K562 (cell line): ENCODE measurements around the gene ATG10. TPM values are rescaled to one million over a fixed set of nuclear protein-coding genes. Genes with fewer than 3 reads are reported as not detected.

Source experiments
- ATAC-seq: fragments of 200-7000 bp; cut with Tn5 transposase; 3 replicates; pipeline ENCODE4 v1.9.1; 2020; ENCODE audit warnings: moderate library complexity
- BruUV-seq: library from RNA; stranded (reverse); fragments of 400-500 nt; replicated peaks from 2 replicates; lab custom pipeline; 2021; lab: Mats Ljungman, UMichigan
- CTCF ChIA-PET: fragments of 300-600 bp; formaldehyde crosslinking; extraction: SDS; loops from one replicate; lab custom pipeline; 2021; ENCODE audit warnings: low intra/inter-chr PET ratio; lab: Yijun Ruan, JAX
- POLR2A ChIA-PET: fragments of 300-600, 350-650 bp; sonication (Branson Sonifier 250); formaldehyde crosslinking; extraction: SDS; loops from one replicate; lab custom pipeline; 2021; ENCODE audit warnings: antibody characterized with exemption, inconsistent platforms; lab: Yijun Ruan, JAX
- DNase-seq, 4 experiments: peaks; one replicate each; pipeline versions ENCODE4 v3.0.0 to v3.0.0-alpha.2; 2011 to 2018; ENCODE audit warnings: low spot score in 3 of 4, mixed read lengths in 3 of 4; ENCODE audit errors: extremely low read depth in 1 of 4
- FAIRE-seq: peaks from 2 replicates; lab custom pipeline; 2011; peaks lifted over from hg19 to GRCh38; lab: Jason Lieb, UNC
- H2AFZ ChIP-seq: 2 replicates; pipeline ENCODE4 v1.6.0; 2011; ENCODE audit warnings: low read depth, low read length, control low read depth, inconsistent platforms
- H3K27ac ChIP-seq: fragments of 200-600 bp; 3 replicates; pipeline ENCODE4 v1.8.0; 2011; ENCODE audit warnings: low read depth, mild to moderate bottlenecking, control low read depth, inconsistent platforms, low read length, moderate library complexity, mixed read lengths; ENCODE audit errors: extremely low read depth
- H3K27me3 ChIP-seq, 2 experiments: fragments of 300-600 bp in 1 of 2; 2 replicates in 1 of 2; 3 replicates in 1 of 2; pipeline versions ENCODE4 v1.6.0 to v1.8.0; 2011; ENCODE audit warnings: inconsistent platforms in 2 of 2, low read length in 2 of 2, mild to moderate bottlenecking in 1 of 2, mixed read lengths in 1 of 2, moderate library complexity in 1 of 2; ENCODE audit not compliant: control insufficient read depth in 2 of 2, insufficient read depth in 2 of 2
- H3K36me3 ChIP-seq: fragments of 300-600 bp; 3 replicates; pipeline ENCODE4 v1.8.0; 2011; ENCODE audit warnings: mild to moderate bottlenecking, low read length, inconsistent platforms; ENCODE audit not compliant: control insufficient read depth, insufficient read depth
- H3K4me1 ChIP-seq, 2 experiments: fragments of 200-600 bp in 1 of 2; replicated peaks in 1 of 2; 2 replicates in 1 of 2; 3 replicates in 1 of 2; pipeline versions ENCODE4 v1.5.1 to v1.8.0; 2011; ENCODE audit warnings: inconsistent platforms in 2 of 2, low read length in 2 of 2, mild to moderate bottlenecking in 1 of 2, mixed read lengths in 1 of 2, moderate library complexity in 1 of 2; ENCODE audit not compliant: control insufficient read depth in 2 of 2, insufficient read depth in 2 of 2
- H3K4me2 ChIP-seq: 2 replicates; pipeline ENCODE4 v1.6.1; 2011; ENCODE audit warnings: low read length, control low read depth, inconsistent platforms, mixed read lengths; ENCODE audit not compliant: insufficient read depth
- H3K4me3 ChIP-seq: fragments of 200-600 bp; sonication (generic), shearing (Covaris generic); 2 replicates; pipeline ENCODE4 v1.5.1; 2016; ENCODE audit warnings: control low read depth, inconsistent platforms
- H3K79me2 ChIP-seq: fragments of 200-600 bp; 3 replicates; pipeline ENCODE4 v1.8.0; 2011; ENCODE audit warnings: low read length, inconsistent platforms; ENCODE audit not compliant: control insufficient read depth, insufficient read depth
- H3K9ac ChIP-seq, 2 experiments: 2 replicates each; pipeline versions ENCODE4 v1.6.0 to v1.6.1; 2011; ENCODE audit warnings: low read depth in 2 of 2, low read length in 2 of 2, control low read depth in 1 of 2, inconsistent platforms in 1 of 2, mild to moderate bottlenecking in 1 of 2, mixed read lengths in 1 of 2; ENCODE audit not compliant: insufficient read depth in 1 of 2
- H3K9me1 ChIP-seq: one replicate; pipeline ENCODE4 v1.6.0; 2011; ENCODE audit warnings: inconsistent platforms, mild to moderate bottlenecking, low read length, moderate library complexity; ENCODE audit not compliant: control insufficient read depth, insufficient read depth
- H3K9me3 ChIP-seq: replicated peaks from 2 replicates; pipeline ENCODE4 v1.5.1; 2011; ENCODE audit warnings: low read depth, low read length, inconsistent platforms; ENCODE audit not compliant: control insufficient read depth, insufficient read depth
- H4K20me1 ChIP-seq: replicated peaks from 2 replicates; pipeline ENCODE4 v1.6.1; 2011; ENCODE audit warnings: low read length, inconsistent platforms, mixed read lengths; ENCODE audit not compliant: control insufficient read depth, insufficient read depth
- ATF7 ChIP-seq: fragments of 450-650 bp; IDR thresholded peaks from 2 replicates; pipeline ENCODE4 v1.7.1; 2014; ENCODE audit warnings: mild to moderate bottlenecking, moderate library complexity
- BRD4 ChIP-seq: fragments of 200-600 bp; sonication (generic); IDR thresholded peaks from 2 replicates; pipeline ENCODE4 v1.6.1; 2017; ENCODE audit warnings: inconsistent platforms
- CHCHD3 ChIP-seq: fragments of 250-450 bp; sonication (Bioruptor Pico); IDR thresholded peaks from 2 replicates; pipeline ENCODE4 v2.1.2; 2022; ENCODE audit warnings: mild to moderate bottlenecking
- SP1 ChIP-seq: sonication (generic); formaldehyde crosslinking; IDR thresholded peaks from 2 replicates; pipeline ENCODE4 v1.8.1; 2022; ENCODE audit warnings: mild to moderate bottlenecking, missing genetic modification reagents
- ZSCAN32 ChIP-seq: fragments of 450-650 bp; formaldehyde crosslinking; IDR thresholded peaks from 2 replicates; pipeline ENCODE4 v1.4.0; 2020; ENCODE audit warnings: mild to moderate bottlenecking, moderate library complexity
- WGBS: fragments of 100-300 bp; shearing (Covaris generic); methylation state at CpG from one replicate; pipeline ENCODE4 v1.1.6; 2016; ENCODE audit warnings: low coverage, mixed read lengths; ENCODE audit not compliant: insufficient coverage; ENCODE audit errors: missing lambda C conversion rate; 5-methylcytosine and 5-hydroxymethylcytosine counted together
- in situ Hi-C: fragments of 300-500 bp; cut with MboI; formaldehyde crosslinking; loops from 4 replicates; pipeline ENCODE4 v1.15.0; 2018; ENCODE audit warnings: inconsistent platforms, mixed read lengths
- intact Hi-C: fragments of 100-400 bp; cut with micrococcal nuclease; formaldehyde crosslinking; loops from 2 replicates; pipeline ENCODE4 v1.14.2; 2022
- polyA plus RNA-seq, 8 experiments: library from polyadenylated mRNA; depleted of rRNA in 4 of 8; stranded (reverse) in 5 of 8; unstranded in 3 of 8; fragments of >200 nt; fragmentation: Nextera tagmentation in 2 of 8; fragmentation: Illumina TruSeq in 1 of 8; extraction: Ambion mirVana in 2 of 8; extraction: Trizol in 1 of 8; gene quantifications; 2 replicates each; pipeline versions ENCODE4 v1.2.1 to v1.2.3, GENCODE V29; 2011 to 2014; ENCODE audit warnings: inconsistent platforms in 1 of 8, missing spikeins in 1 of 8
- total RNA-seq, 7 experiments: library from RNA; depleted of rRNA in 6 of 7; stranded (reverse); fragments of >200 nt in 6 of 7; fragmentation: Illumina TruSeq in 2 of 7; extraction: Trizol in 2 of 7; gene quantifications; 2 replicates each; pipeline versions ENCODE4 v1.2.1 to v1.2.3, GENCODE V29; 2011 to 2021; ENCODE audit warnings: low replicate concordance in 1 of 7

The ATG10 gene
- total and polyA plus RNA-seq, 9 of the 15 experiments (the other 6 are each of a cell fraction or from before 2014, with no cell fraction given), result 7.0 to 18.8 (median 14.6) TPM

DNA sequence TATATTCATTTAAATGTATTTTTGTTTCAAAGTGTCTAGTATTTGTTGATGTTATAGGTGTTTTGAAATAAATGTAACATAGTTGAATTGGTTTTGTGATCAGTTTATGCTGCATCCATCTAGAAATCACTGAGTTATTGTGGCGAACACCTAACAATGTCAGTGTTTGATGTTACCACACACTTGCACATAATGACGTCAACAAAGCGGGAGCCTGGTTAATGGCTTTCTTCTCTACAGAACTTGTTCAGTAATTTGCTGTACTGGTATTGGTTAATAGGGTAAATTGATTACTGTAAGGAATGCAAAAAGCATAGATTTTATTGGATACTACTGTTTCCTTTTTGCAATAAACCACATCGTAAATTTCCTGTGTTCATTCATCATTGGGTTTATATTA lies 133.0 kb downstream of the ATG10 start:
- no peak overlapping the region for H2AFZ ChIP-seq
- no peak overlapping the region for H3K4me2 ChIP-seq
- ChIA-PET CTCF (interaction anchor here (0.8 kb wide), 1 partner anchor 79 kb away, joined by 4 read pairs; no protein-coding TSS in a partner anchor), POLR2A (no interaction called here)
- in situ Hi-C loops (no loop called here), intact Hi-C loops (loop anchor here (5.0 kb wide), 1 partner anchor 122 kb away; no protein-coding TSS in a partner anchor)
- no peaks in the 10 kb centered on the region for H3K36me3 ChIP-seq
- FAIRE-seq (no peak), DNase-seq (no peak), ATAC-seq (no peak)
- peaks cover 0 to 5% of the 10 kb centered on the region in 2 experiments; a peak in 3 of 5 replicates for H3K4me1 ChIP-seq
- no peak overlapping the region for H3K27ac ChIP-seq
- H3K9me3 ChIP-seq, result no peaks in the 10 kb centered on the region
- no peaks in the 10 kb centered on the region for H3K9me1 ChIP-seq
- TF ChIP-seq SP1 (CRISPR knock-in tag) (no peak), ZSCAN32 (no peak), BRD4 (no peak)
- no peak overlapping the region for H3K4me3 ChIP-seq
- no peak overlapping the region for H3K9ac ChIP-seq
- no peaks in the 10 kb centered on the region for H4K20me1 ChIP-seq
- no TSS peak for BruUV-seq
- H3K79me2 ChIP-seq, result no peaks in the 10 kb centered on the region
- H3K27me3 ChIP-seq, result no peaks in the 10 kb centered on the region
- 80% methylated on average over 4 of the region's 4 CpGs for WGBS

DNA sequence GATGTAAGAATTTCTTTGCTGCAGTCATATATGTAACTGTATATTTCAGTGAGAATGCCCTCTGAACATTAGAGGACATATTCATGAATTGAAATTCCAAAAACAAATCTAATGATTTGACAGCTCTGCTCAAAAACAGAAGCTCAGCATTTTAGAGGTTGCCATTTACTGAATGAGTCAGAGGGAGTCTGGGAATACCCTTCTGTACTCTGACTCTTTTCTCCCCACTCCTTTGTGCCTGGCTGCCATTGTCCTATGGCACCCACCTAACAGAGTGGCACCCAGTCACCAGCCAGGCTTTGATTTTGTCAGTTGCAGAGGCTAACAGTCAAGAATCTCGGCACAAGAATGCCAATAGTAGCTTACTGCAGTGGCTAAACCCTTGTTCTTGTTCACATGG lies 133.6 kb downstream of the ATG10 start:
- Histone ChIP-seq H3K9ac (no peak overlapping the region), H3K9me3 (no peaks in the 10 kb centered on the region), H3K4me2 (no peak overlapping the region), H2AFZ (no peak overlapping the region), H3K27me3 (no peaks in the 10 kb centered on the region), H3K4me1 (peaks cover 0 to 5% of the 10 kb centered on the region in 2 experiments; a peak in 3 of 5 replicates), H3K4me3 (no peak overlapping the region), H3K9me1 (no peaks in the 10 kb centered on the region), H4K20me1 (no peaks in the 10 kb centered on the region), H3K36me3 (no peaks in the 10 kb centered on the region), H3K79me2 (no peaks in the 10 kb centered on the region), H3K27ac (no peak overlapping the region)
- ATAC-seq, result no peak
- ChIA-PET CTCF (no interaction called here), POLR2A (interaction anchor here (1.5 kb wide), 1 partner anchor 10 kb away, joined by 6 read pairs; no protein-coding TSS in a partner anchor)
- no TSS peak for BruUV-seq
- WGBS, result 13% methylated on average over 1 of the region's 1 CpG
- FAIRE-seq, result no peak
- no peak for DNase-seq
- in situ Hi-C loops (no loop called here), intact Hi-C loops (loop anchor here (5.0 kb wide), 1 partner anchor 122 kb away; no protein-coding TSS in a partner anchor)
- TF ChIP-seq CHCHD3 (no peak), ATF7 (no peak)
